NCI-H82 (cell line): Measurements from ENCODE around the gene UBAC1.

Source experiments
- DNase-seq: peaks from one replicate; lab custom pipeline; 2025; lab: John Stamatoyannopoulos, UW

The UBAC1 gene, protein sequence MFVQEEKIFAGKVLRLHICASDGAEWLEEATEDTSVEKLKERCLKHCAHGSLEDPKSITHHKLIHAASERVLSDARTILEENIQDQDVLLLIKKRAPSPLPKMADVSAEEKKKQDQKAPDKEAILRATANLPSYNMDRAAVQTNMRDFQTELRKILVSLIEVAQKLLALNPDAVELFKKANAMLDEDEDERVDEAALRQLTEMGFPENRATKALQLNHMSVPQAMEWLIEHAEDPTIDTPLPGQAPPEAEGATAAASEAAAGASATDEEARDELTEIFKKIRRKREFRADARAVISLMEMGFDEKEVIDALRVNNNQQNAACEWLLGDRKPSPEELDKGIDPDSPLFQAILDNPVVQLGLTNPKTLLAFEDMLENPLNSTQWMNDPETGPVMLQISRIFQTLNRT

DNA sequence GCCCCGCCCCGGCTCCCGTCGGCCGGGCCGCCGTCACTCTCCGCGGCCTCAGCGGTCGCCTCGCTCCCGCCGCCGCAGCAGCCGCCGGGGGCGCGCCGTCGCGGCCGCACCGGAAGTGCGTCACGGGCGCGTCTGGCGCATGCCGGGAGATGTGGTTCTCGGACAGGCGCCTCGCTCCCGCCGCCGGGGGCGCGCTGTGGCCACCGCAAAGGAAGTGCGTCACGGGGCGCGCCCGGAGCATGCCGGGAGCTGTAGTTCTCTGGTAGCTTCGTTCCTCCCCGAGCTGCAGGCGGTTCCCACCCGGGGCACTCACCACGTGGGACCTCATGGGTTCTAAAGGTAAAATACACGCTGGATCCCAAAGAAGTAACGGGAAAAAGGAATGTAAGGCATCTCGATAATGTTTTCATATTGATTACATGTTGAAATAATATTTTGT is at the start of gene UBAC1:
UBAC1 (minus strand) TSS at position 97 of the 439 bp plus-strand sequence. CDS start 211 bp downstream, outside the sequence.
- DNase-seq: peak; percentile 97

DNA sequence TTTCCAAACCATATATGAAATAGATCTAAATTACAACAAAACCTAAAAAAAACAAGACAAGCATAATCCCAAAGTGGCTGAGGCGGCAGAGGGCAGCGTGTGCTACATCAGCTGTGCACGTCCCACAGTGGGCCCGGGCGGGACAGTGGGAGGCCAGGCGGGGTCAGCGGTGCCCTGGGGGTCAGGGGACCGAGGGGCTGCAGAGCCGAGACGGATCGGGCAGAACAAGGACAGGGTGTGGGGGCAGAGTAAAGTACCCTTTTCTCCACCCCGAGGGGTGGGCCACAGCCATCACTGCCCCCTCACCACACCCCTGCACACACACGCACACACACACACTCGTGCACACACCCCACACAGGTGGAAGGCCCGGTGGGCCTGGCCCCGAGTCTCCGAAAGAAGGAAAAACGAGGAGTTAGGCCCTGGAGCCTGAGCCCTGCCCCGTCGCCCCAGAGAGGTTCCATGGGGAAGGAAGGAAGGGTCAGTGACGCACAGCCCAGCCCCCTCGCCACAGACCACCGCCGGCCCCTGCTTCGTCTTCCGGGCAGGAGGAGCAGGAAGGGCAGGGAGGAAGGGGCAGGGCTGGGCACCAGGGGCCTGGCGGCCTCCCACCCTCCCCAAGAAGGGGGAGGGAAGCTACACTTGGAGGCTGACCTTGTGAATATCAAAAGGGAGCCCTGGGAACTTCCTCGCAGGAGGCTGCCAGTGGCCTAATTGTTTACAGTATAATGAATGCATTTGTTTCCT is 49.6 kb upstream of the UBAC1 start:
- no peak for DNase-seq

DNA sequence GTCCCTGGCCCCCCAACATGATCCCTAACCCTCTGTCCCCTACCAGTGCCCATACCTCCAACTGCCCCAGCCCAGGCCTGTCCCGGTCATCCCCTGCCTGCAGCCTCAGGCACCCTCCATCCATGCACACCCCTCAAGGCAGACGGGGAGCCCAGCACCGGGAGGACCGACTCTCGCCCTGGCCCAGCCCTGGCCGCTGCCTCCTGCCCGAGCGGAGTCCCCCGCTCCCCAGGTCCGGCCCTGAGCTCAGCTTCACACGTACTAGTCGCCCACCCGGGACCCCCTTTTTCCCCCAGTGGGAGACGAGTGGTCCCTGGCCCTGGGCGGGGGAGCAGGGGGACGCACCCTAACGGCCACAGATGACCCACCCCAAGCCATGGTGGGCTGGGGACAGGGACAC is 49.0 kb upstream of the UBAC1 start:
- DNase-seq: no peak

DNA sequence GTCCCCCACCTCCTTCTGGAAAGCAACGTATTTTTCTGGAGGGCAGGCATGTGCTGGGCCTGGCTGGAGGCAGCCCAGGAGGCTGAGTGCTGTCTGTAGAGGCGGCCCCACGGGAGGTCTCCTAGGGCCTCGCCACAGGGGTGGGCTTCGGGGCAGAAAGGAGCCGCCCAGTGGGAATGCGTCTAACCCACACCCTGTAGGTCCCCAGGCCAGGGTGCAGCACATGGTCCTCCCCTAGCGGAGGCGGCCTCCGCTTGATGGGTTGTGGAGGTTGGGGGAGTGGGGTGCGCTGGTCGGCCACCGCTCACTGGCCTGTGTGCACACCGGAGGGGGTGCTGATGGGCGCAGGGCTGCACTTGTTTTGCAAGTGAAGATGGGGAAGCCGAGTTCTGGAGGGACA is 48.3 kb upstream of the UBAC1 start:
- DNase-seq: no peak

DNA sequence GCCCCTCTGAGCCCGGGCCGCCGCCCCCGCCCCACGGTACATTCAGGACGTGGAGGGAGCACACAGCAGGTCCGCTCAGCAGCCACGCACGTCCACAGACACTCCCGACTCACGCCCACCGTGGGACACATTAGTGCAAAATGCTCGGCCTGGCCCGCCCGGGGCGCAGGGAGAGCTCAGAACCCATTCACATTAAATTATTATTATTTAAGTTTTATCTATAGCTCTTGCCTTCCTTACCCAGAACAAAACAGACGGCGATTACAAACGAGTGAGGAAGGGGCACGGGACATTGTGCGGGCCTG is 47.5 kb upstream of the UBAC1 start:
- DNase-seq: no peak

DNA sequence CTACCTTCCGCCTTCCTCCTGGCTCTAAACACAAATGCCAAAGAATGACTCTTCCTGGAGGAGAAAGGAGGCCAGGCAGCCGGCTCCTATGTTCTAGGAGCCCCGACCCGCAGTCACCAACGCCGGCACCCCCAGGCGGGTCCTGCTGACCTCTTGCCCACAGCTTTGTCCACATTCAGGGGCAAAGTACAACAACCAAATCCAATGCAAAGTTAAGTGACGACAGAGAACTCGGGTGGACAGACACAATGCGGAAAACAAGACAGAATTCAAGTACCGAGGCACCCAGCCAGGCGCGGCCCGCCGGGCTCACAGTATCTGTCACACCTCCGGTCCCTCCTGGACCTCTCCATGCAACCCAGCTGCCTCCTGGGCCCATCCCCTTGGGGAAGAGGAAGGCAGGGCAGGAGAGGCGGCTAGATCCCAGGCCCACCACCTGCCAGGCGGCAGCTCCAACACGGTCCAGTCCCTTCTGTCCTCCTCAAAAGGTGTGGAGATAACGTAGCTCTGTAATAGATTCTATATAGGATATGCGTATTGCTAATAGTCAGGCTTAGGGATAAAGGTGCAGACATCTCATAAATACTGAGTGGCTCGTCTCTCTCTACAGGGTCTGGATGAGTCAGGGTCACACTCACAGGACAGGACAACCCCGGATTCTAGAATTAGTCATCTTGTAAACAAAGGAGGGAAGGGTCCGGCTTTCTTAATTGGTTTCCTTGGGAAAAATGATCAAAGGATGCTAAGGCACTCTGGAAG is 46.9 kb upstream of the UBAC1 start:
- no peak for DNase-seq

DNA sequence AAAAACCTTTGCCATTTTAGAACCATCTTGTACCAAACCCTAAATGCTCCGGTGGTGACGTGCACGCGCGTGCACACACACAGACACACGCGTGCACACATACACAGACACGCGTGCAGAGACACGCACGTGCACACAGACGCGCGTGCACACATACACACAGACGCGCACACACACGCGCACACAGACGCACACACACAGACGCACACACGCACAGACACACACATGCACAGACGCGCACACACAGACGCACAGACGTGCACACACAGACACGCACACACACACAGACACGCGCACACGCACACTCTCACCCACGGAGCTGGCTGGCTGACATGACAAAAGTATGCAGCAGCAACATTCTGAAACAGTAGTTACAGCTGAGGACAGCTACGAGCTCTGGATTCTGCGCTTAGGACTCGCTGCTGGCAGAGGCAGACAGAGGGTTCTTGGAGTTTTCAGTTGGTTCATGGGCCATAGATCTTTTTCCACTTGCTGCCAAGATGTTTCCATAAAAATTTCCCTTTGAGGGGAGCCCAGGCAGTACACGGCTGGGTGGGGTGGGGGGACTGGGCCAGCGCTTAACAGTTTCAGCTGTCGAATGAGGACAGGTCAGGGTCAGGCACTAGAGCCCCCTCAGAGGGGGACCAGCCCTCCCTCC is 46.2 kb upstream of the UBAC1 start:
- no peak for DNase-seq

DNA sequence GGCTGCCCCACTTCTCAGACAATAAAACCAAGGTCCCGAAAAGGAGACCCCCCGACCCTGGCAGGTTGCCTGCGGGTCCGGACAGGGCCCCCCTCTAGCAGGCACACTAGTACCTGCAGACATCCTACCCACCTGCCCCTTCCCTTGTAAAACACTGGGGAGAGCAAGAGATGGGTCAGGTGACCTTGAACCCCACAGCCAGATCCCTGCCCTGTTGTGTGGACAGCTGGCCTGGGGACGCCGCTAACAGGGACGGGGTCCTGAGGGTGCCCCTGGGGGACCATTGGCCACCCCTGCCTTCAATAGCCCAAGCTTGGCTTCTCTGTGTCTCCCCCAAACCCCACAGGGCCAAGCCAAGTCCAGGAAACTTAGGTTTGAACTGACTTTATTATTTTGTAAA is 45.0 kb upstream of the UBAC1 start:
- no peak for DNase-seq

DNA sequence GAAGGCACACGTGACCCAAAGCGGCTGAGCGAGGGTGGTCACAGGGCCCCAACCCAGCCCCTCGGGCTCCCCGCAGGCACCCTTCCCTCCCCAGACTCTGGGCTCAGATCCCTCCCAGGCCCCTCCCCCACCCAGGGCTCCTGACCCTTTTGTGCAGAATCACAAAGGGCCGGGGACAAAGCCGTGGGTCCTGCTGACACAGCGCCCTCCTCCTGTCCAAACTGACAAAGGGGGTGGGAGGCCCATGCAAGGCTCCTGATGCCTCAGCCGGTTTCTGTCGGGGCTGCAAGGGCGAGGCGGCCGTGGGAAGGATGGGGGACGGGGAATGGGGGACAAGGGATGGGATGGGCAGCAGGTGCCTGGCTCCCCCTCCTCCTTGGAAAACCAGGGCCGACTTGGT is 43.5 kb upstream of the UBAC1 start:
- DNase-seq: no peak

DNA sequence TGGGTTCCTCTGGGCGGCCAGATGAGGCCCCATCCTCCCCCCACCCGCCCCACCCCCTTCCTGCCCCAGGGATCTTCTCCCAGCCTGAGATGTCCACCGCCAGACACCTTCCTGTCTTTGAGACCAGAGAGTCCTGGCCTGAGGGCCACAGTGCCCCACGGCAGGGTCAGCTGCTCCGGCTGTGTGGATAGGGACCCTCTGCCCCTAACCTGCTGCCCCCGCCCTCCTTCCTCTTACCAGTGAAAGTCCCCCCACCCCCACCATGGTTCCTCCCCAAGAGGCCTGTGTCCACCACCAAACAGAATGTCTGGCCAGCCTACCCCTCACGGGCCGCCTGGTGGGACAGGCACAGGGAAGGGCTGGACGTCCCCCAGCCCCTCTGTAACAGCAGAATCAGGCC is 43.0 kb upstream of the UBAC1 start:
- DNase-seq: no peak

DNA sequence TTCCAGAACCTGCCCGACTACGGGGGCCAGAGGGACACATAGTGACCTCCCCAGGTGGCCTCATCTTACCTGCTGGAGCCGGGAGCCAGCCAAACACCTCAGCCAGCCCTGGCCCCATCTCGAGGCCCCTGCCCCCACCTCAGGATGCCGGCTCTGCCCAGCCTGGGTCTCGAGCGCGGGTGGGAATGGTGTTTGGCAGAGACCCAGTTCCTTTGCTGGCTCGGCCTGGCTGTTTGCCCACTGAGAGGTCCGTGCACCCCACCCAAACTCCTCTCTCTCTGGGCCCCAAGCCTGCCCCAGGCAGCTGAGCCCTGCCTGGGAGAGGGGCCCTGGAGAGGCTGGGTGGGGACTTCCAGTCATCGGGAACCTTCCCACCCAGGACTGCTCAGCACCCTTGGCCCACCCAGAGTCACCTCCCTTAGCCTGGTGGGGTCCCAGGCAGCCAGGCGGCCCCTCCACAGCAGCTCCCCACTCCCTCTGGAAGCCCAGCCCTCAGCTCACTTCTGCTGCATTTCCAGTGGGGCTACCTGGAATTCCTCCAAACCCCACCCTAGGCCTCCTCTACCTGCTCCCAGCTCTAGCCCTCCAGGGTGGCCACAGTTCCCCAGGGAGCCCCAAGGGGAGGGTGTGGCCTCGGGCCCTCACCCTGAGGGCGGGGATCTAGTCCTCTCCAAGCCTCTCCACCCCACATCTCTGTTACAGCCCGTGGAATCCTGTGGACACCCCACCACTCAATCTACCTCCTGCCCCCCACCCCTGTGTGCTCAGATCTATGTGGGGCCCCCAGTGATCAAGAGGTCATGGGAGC is 42.4 kb upstream of the UBAC1 start:
- no peak for DNase-seq

DNA sequence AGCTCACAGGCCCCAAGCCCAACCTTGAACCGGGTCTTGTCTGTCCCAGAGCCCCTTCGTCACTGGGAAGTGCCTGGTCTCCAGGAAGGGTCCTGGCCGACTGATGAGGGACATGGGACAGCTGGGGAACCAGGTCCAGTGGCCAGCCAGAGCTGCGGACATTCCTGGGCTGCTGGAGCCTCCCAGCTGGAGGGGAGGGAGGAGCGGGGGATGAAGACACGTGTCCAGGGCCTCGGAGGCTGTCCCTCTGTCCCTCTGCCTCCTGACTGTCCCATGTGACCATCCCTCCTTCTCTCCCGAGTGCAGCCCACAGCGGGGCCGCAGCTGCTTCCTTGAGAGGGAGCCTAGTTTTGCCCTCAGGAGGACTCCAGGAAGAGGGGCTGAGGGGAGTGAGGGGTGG is 41.7 kb upstream of the UBAC1 start:
- no peak for DNase-seq

DNA sequence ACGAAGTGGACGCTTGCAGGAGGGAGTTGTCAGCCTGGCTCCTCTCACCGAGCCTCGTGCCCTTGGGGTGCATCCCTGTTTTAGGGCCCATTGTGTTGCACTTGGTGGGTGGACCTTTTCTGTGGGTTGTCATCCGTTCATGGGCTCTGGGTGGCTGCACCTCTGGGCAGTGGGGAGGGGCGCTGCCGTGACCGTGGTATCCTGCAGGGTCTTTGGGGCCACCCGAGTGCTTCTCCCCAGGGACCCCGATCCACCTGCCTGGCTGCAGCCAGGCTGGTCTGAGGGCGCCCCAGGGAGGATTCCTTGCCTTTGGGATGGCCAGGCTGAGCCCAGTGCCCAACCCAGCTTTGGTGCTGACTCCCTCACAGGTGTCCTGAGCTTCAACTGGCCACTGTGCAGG is 41.0 kb upstream of the UBAC1 start:
- no peak for DNase-seq

DNA sequence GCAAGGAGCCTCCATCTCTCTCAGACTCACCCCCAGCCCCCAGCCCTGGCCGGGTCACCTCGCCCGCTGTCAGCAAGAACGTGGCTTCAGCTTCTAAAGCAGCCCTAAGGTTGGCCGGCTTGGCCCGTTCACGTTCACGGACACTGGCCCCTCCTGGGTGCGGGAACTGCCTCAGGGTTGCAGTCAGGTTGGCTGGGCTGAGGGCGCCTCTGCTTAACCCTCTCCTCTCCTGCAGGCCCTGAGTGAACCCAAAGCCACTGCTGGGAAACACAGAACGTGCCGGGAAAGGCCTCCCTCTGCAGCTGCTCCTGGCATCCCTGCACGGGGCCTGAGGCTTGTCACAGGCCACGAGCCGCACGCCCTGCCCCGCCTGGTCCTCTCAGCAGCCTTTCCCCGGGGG is 40.1 kb upstream of the UBAC1 start:
- DNase-seq: no peak

DNA sequence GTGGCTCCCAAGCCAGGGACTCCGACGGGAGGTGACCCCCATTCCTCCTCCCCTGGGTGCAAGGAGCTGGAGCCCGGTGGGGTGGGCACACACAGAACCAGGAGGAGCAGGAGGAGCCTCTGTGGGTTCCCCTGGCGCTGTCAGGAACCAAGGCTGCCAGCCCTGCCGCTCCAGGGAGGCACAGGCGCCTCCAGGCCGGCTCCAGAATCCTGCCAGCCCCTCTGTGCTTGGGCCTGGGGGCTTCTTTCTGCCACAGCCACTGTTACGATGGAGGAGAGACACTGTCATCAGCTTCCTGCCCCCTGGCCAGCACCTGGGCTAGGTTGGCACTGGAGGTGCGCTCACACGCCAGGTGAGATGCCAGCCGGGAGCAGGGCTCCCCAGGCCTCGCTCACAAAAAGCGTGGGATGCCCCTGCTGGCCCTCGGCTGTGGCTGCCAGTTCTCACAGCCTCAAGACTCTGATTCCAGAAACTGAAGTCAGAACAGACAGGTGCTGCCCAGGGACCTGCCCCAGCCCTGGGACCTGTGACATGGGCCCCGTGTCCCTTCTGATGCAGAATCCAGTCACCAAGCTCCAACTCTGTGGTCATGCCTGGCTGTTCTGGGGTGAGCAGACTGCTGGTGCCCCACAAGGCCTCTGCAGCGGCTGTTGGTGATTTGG is 37.4 kb upstream of the UBAC1 start:
- DNase-seq: no peak

DNA sequence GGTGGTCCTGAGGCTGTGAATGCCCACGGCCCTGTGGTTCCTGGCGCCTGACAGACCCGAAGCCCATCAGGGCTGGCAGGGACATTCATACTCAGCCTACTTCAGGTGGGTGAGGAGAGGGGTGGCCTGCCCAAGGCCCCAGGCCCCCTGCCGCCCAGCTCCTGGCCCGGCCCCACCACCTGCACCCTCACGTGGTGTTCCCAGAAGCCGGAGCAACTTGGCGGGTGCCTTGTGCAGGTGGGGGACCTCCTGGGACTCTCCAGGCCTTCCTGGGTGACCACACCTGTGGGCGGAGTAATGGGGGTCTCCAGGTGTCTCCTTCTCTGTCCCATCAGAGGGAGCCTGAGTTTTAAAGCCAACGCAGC is 36.8 kb upstream of the UBAC1 start:
- DNase-seq: no peak

DNA sequence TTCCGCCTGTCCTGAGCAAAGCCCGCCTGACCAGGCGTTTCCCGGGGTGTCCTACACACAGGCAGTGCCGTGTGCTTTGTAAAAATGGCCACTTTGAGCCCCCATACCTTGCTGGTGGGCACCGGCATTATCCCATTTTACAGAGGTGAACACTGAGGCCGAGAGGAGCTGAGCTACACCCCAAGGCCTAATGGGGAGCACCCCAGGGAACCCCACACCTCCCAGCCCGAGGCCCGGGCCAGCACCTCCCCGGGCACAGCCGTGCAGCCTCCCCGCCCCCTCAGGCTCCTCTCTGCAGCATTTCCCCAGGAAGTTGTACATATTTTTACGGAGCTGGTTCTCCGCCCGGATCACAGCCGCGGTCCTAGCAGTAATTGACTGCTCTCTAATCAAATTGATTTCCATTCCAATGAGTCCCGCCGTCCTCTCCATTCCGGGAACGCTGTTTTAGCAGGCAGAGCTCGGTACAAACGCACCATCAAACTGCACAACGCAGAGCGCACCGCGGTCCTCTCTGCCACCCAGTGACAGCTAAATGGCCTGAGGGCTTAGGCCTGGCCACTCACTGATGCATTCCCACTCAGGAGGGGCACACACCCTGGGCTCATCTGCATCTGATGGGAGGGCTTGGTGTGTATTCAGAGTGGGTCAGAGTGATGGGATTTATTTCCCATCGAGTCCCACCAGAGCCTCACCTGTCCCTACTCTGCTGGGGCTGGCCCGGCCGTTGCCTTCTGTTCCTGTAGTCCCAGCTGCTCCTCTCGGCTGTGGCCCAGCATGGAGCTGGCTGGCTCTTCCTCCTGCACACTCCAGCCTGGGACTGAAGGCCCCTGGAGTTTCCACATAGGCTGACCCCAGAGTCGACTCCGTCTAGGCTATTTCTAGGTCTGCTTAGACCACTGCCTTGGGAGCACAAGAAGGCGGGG is 36.2 kb upstream of the UBAC1 start:
- DNase-seq: no peak

DNA sequence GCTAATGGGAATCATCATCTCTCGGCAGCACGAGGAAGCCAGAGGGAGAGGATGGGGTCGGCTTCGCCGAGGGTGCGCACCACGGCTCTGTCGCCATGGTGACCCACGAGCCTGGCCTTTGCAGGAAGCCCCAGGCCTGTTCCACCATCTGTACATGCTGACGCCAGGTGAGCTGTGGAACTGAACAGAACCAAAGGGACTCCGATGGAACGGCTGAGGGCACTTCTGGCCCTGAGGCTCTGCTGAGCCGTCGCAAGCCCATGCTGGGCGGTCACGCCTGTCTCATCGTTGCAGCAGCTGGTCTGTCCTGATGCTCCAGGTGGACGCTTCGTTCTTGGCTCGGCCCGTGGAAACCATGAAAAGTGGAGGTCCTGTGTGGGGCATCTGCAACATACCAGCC is 34.6 kb upstream of the UBAC1 start:
- DNase-seq: no peak

DNA sequence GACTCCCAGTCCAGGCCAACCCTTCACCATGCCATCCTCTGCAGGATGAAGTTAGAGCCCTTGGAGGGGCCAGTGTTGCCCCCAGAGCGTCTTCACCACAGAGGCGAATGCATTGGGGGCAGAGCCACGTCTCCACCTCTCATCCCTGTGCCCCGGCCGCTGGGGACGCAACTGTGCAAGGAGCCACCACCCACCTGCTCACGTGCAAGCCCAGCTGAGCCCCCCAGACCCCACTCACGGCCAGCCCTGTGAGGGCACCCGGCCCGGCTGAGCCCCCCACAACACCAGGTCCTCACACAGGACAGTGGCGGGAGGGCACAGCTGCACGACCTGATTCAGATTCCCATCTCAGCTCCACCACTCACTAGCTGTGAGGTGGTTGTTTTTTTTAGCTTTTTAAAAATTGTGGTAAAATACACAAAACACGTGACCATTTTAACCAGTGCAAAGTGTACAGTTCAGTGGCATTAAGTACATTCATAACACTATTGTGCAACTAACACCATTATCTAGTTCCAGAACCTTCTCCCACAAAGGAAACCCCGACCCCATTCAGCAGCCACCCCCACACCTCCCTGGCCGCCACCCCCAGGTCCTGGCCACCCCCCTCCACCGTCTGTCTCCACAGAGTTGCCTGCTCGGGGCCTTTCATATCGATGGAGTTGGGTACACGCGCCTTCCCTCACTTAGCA is 33.5 kb upstream of the UBAC1 start:
- DNase-seq: no peak
